Left ventricle myocardium inferior (tissue), 1 donor: ENCODE measurements around the gene RRBP1. TPM values are rescaled to one million over a fixed set of nuclear protein-coding genes. Genes with fewer than 3 reads are reported as not detected.
A peak's percentile ranks its signal among the peaks of the same experiment; 100 is the strongest.

Source experiments
- DNase-seq: peaks from one replicate; pipeline ENCODE4 v3.0.0-alpha.2; 2020
- H3K27ac ChIP-seq: fragments of 200-600 bp; replicated peaks from 2 replicates; pipeline ENCODE4 v1.8.0; 2021
- H3K27me3 ChIP-seq: fragments of 200-600 bp; 2 replicates; pipeline ENCODE4 v1.8.0; 2021; ENCODE audit warnings: low read depth
- H3K36me3 ChIP-seq: fragments of 200-600 bp; 2 replicates; pipeline ENCODE4 v1.8.0; 2021
- H3K4me1 ChIP-seq: fragments of 200-600 bp; 2 replicates; pipeline ENCODE4 v1.8.0; 2021
- H3K4me3 ChIP-seq: fragments of 200-600 bp; 2 replicates; pipeline ENCODE4 v1.8.0; 2021; ENCODE audit warnings: mild to moderate bottlenecking, moderate library complexity
- H3K9me3 ChIP-seq: fragments of 200-600 bp; replicated peaks from 2 replicates; pipeline ENCODE4 v1.8.0; 2021
- CTCF ChIP-seq: fragments of 200-600 bp; IDR thresholded peaks from 2 replicates; pipeline ENCODE4 v1.8.0; 2021; ENCODE audit warnings: antibody characterized with exemption, mild to moderate bottlenecking, borderline replicate concordance
- intact Hi-C: fragments of 100-400 bp; cut with micrococcal nuclease; formaldehyde crosslinking; loops from one replicate; pipeline ENCODE4 v1.11.0; 2022
- total RNA-seq: library from RNA; stranded (reverse); fragmentation: NEBNext Ultra II Directional; extraction: Animal tissue kit (Norgen Biotek cat#: 25700); gene quantifications from one replicate; pipeline ENCODE4 v1.2.1, GENCODE V29; 2021
- donor health status: DM: no; HTN: yes; CAD: no; lungs with severe emphysema.

RRBP1 gene
- total RNA-seq, 1 donor from 2014 or later = 31.3 TPM

GRCh38 chr20:17608701-17609497 lies 73.1 kb downstream of the RRBP1 start:
- Histone ChIP-seq H3K4me3 (no peak overlapping the region), H3K4me1 (peaks cover 77% of the 10 kb centered on the region), H3K27ac (no peak overlapping the region), H3K27me3 (no peaks in the 10 kb centered on the region), H3K36me3 (peaks cover 51% of the 10 kb centered on the region), H3K9me3 (no peaks in the 10 kb centered on the region)
- no peak for DNase-seq
- intact Hi-C loops = no loop called here
- no peak for TF ChIP-seq CTCF

GRCh38 chr20:17606001-17606400 lies 76.0 kb downstream of the RRBP1 start:
- no peak for TF ChIP-seq CTCF
- peaks cover 77% of the 10 kb centered on the region for H3K36me3 ChIP-seq

GRCh38 chr20:17605131-17605660 lies 76.8 kb downstream of the RRBP1 start:
- TF ChIP-seq CTCF = no peak
- no peaks in the 10 kb centered on the region for H3K27me3 ChIP-seq
- no peak for DNase-seq
- intact Hi-C loops = no loop called here
- H3K4me1 ChIP-seq = peaks cover 71% of the 10 kb centered on the region
- H3K9me3 ChIP-seq = no peaks in the 10 kb centered on the region
- H3K36me3 ChIP-seq = peaks cover 81% of the 10 kb centered on the region
- no peak overlapping the region for H3K4me3 ChIP-seq
- H3K27ac ChIP-seq = peak overlapping the region; percentile 2

More at GRCh38 chr20:17606001-17606400, 76.0 kb downstream of the RRBP1 start:
- Histone ChIP-seq H3K27me3 (no peaks in the 10 kb centered on the region), H3K4me3 (no peak overlapping the region), H3K4me1 (peaks cover 75% of the 10 kb centered on the region), H3K9me3 (no peaks in the 10 kb centered on the region), H3K27ac (no peak overlapping the region)
- intact Hi-C loops = no loop called here
- DNase-seq = no peak

- Histone ChIP-seq H3K4me1 (peaks cover 67% of the 10 kb centered on the region), H3K4me3 (no peak overlapping the region), H3K9me3 (no peaks in the 10 kb centered on the region), H3K36me3 (peaks cover 61% of the 10 kb centered on the region), H3K27ac (no peak overlapping the region), H3K27me3 (no peaks in the 10 kb centered on the region)
- intact Hi-C loops = no loop called here
- no peak for TF ChIP-seq CTCF
- DNase-seq = no peak
Measured at GRCh38 chr20:17602493-17602892, 79.5 kb downstream of the RRBP1 start.

GRCh38 chr20:17601957-17602356 lies 80.1 kb downstream of the RRBP1 start:
- H3K9me3 ChIP-seq = no peaks in the 10 kb centered on the region
- no peak overlapping the region for H3K27ac ChIP-seq
- no peak for TF ChIP-seq CTCF
- no peak overlapping the region for H3K4me3 ChIP-seq
- no peaks in the 10 kb centered on the region for H3K27me3 ChIP-seq
- intact Hi-C loops = no loop called here
- H3K36me3 ChIP-seq = peaks cover 55% of the 10 kb centered on the region
- DNase-seq = no peak
- H3K4me1 ChIP-seq = peaks cover 71% of the 10 kb centered on the region
